Gastroesophageal sphincter (tissue), 3 donors: ENCODE data around the gene PRG2.

Source experiments
- CTCF ChIP-seq, 4 experiments: fragments of 200-600 bp in 2 of 4; fragments of 450-650 bp in 2 of 4; sonication (generic) in 1 of 4; IDR thresholded peaks; one replicate each; pipeline ENCODE4 v1.5.1; 2017 to 2019; ENCODE audit warnings: antibody characterized with exemption in 4 of 4, mild to moderate bottlenecking in 2 of 4, moderate library complexity in 2 of 4
- EP300 ChIP-seq: sonication (generic); formaldehyde crosslinking; IDR thresholded peaks from one replicate; pipeline ENCODE4 v1.6.1; 2017; ENCODE audit warnings: antibody characterized with exemption, mild to moderate bottlenecking
- POLR2AphosphoS5 ChIP-seq: sonication (generic); formaldehyde crosslinking; IDR thresholded peaks from one replicate; pipeline ENCODE4 v1.6.1; 2017; ENCODE audit warnings: antibody characterized with exemption

- TF ChIP-seq POLR2AphosphoS5 = no peak
- TF ChIP-seq CTCF (IDR thresholded peaks at IDR 0.05) = no peak
- no peak for TF ChIP-seq EP300
These were observed 19.5 kb downstream of the PRG2 start for GRCh38 chr11:57370941-57371340.
